Activated T-helper 1 cell treated with anti-CD3 and anti-CD28 coated beads, Interleukin-12 subunit alpha, Interleukin-12 subunit beta, Interleukin-2, Interleukin-4 antibody, amounts not matched to agents 30 ng/mL and 10 ng/mL and 1 ng/mL, durations not matched to agents 14 hours and 24 hours and 36 hours (primary cell): Measurements from ENCODE around the gene ZNF205. TPM values are rescaled to one million over a fixed set of nuclear protein-coding genes. Genes with fewer than 3 reads are reported as not detected.
A peak's percentile ranks its signal among the peaks of the same experiment; 100 is the strongest.

ENCODE experiments used
- DNase-seq: peaks from one replicate; pipeline ENCODE4 v3.0.0; 2021; ENCODE audit warnings: low spot score
- H3K27ac Mint-ChIP-seq: one replicate; pipeline ENCODE4 v1.8.0; 2021; ENCODE audit warnings: mild to moderate bottlenecking, mixed read lengths
- H3K27me3 Mint-ChIP-seq: one replicate; pipeline ENCODE4 v1.8.0; 2022; ENCODE audit warnings: mild to moderate bottlenecking, moderate library complexity, mixed read lengths; ENCODE audit not compliant: insufficient read depth
- H3K36me3 Mint-ChIP-seq: one replicate; pipeline ENCODE4 v1.8.0; 2021; ENCODE audit warnings: low read depth, mixed read lengths
- H3K4me1 Mint-ChIP-seq: one replicate; pipeline ENCODE4 v1.8.0; 2021; ENCODE audit warnings: low read depth, mixed read lengths
- H3K4me3 Mint-ChIP-seq: one replicate; pipeline ENCODE4 v1.8.0; 2021; ENCODE audit warnings: mild to moderate bottlenecking, moderate library complexity, mixed read lengths
- H3K9me3 Mint-ChIP-seq: one replicate; pipeline ENCODE4 v1.8.0; 2021; ENCODE audit warnings: mixed read lengths
- intact Hi-C: fragments of 100-400 bp; cut with micrococcal nuclease; formaldehyde crosslinking; loops from one replicate; pipeline ENCODE4 v1.15.1; 2024
- total RNA-seq: library from RNA; stranded (reverse); gene quantifications from 2 replicates; pipeline ENCODE4 v1.2.3, GENCODE V29; 2022

Gene ZNF205
- total RNA-seq, 1 donor from 2014 or later = 0.39 TPM

DNA sequence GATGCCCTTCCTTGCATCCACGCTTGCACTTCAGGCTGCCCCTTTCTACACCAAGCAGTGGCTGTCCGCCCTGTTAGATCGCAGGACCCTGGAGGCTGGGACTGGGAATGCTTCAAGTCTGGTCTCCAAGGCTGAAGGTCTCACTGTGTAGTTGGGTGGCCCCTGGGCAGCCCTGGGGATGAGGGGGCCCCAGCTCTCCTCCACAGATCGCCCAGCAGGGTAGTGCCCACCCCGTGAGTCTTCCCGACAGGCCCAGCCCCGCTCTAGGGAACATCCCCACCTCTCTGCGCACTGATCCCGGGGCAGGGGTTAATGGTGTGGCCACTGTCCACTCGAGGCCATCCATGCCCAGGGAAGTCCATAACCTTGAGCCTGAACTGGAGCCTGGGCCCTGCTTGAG lies 32.8 kb downstream of the ZNF205 start:
- Mint-ChIP-seq H3K27me3 (peaks cover 3% of the 10 kb centered on the region), H3K4me3 (no peak overlapping the region), H3K4me1 (peaks cover 4% of the 10 kb centered on the region), H3K27ac (no peak overlapping the region), H3K9me3 (no peaks in the 10 kb centered on the region), H3K36me3 (peaks cover 6% of the 10 kb centered on the region)
- intact Hi-C loops = no loop called here
- DNase-seq = no peak

- no peak for DNase-seq
- H3K9me3 Mint-ChIP-seq = no peaks in the 10 kb centered on the region
- peaks cover 3% of the 10 kb centered on the region for H3K27me3 Mint-ChIP-seq
- H3K36me3 Mint-ChIP-seq = peaks cover 6% of the 10 kb centered on the region
- no peak overlapping the region for H3K27ac Mint-ChIP-seq
- H3K4me3 Mint-ChIP-seq = no peak overlapping the region
- peaks cover 8% of the 10 kb centered on the region for H3K4me1 Mint-ChIP-seq
- intact Hi-C loops = no loop called here
Measured at GRCh38 chr16:3145660-3146059, 33.3 kb downstream of the ZNF205 start.

DNA sequence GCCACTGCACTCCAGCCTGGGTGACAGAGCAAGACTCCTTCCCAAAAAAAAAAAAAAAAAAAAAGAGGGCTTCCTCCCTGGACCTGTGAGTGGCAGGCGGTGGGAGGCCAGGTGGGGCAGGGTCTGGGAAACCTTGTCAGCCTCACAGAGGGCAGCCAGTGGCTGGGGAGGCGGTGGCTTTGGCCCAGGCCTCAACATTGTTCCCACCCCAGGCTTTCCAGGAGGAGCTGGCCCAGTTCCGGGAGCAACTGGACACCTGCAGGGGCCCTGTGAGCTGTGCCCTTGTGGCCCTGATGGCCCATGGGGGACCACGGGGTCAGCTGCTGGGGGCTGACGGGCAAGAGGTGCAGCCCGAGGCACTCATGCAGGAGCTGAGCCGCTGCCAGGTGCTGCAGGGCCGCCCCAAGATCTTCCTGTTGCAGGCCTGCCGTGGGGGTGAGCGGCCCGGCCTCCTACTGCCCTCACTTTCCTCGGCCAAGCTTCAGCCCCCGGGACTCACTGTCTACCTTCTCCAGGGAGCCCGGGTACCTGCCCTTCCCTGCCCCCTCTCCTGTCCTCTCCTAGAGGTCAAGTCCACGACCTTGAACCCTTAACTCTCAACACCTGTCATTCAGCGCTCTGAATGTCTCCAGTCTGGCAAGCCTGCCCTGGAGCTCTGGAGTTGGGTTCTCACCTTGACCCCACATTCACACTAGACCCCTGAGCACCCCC lies 34.8 kb downstream of the ZNF205 start:
- H3K27ac Mint-ChIP-seq = no peak overlapping the region
- DNase-seq = no peak
- H3K27me3 Mint-ChIP-seq = peaks cover 3% of the 10 kb centered on the region
- H3K4me3 Mint-ChIP-seq = no peak overlapping the region
- H3K36me3 Mint-ChIP-seq = peaks cover 5% of the 10 kb centered on the region
- intact Hi-C loops = no loop called here
- H3K9me3 Mint-ChIP-seq = no peaks in the 10 kb centered on the region
- H3K4me1 Mint-ChIP-seq = peaks cover 17% of the 10 kb centered on the region

DNA sequence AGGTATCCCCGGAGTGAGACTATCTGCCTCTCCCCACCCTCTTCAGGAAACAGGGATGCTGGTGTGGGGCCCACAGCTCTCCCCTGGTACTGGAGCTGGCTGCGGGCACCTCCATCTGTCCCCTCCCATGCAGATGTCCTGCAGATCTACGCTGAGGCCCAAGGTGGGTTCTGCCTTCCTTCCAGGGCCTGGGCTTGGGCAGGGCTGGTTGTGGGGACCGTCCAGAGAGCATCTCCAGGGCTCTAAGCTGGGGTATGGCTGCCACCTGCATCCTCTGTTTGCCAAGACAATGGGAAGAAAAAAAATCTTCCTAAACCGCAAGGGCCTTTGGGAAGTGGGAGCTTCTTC lies 35.3 kb downstream of the ZNF205 start:
- no peak overlapping the region for H3K4me3 Mint-ChIP-seq
- H3K9me3 Mint-ChIP-seq = no peaks in the 10 kb centered on the region
- no peaks in the 10 kb centered on the region for H3K36me3 Mint-ChIP-seq
- DNase-seq = no peak
- H3K4me1 Mint-ChIP-seq = peaks cover 22% of the 10 kb centered on the region
- H3K27ac Mint-ChIP-seq = no peak overlapping the region
- intact Hi-C loops = no loop called here
- H3K27me3 Mint-ChIP-seq = peaks cover 9% of the 10 kb centered on the region

GRCh38 chr16:3148256-3149192 lies 36.1 kb downstream of the ZNF205 start:
- H3K36me3 Mint-ChIP-seq = no peaks in the 10 kb centered on the region
- peak overlapping the region; percentile 50 for H3K27ac Mint-ChIP-seq
- intact Hi-C loops = no loop called here
- DNase-seq = no peak
- H3K9me3 Mint-ChIP-seq = no peaks in the 10 kb centered on the region
- peaks cover 25% of the 10 kb centered on the region for H3K4me1 Mint-ChIP-seq
- H3K27me3 Mint-ChIP-seq = peaks cover 10% of the 10 kb centered on the region
- H3K4me3 Mint-ChIP-seq = peak overlapping the region; percentile 84

DNA sequence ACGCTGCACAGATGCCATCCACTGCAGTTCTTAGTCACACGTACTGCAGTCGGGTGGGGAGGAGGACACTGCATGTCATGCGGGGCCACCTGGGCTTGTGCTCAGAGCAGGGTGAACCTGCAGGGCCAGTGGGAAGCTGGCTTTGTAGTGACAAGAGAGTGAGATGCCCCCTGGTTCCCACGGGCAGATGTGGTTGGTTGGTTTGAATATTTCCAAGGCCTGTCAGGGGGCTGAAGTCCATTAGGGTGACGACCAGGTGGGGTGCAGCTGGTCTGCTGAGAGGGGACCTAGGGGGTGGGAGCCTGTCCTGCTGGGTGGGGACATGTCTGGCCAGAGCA lies 36.8 kb downstream of the ZNF205 start:
- no peak for DNase-seq
- Mint-ChIP-seq H3K36me3 (no peaks in the 10 kb centered on the region), H3K4me3 (peak overlapping the region; percentile 84), H3K27ac (peak overlapping the region; percentile 50), H3K27me3 (peaks cover 10% of the 10 kb centered on the region), H3K4me1 (peaks cover 25% of the 10 kb centered on the region), H3K9me3 (peaks cover under 1% of the 10 kb centered on the region)
- intact Hi-C loops = no loop called here

GRCh38 chr16:3149630-3150345 lies 37.4 kb downstream of the ZNF205 start:
- Mint-ChIP-seq H3K27me3 (peaks cover 10% of the 10 kb centered on the region), H3K4me3 (peak overlapping the region; percentile 84), H3K4me1 (peaks cover 25% of the 10 kb centered on the region), H3K9me3 (peaks cover 3% of the 10 kb centered on the region), H3K27ac (peak overlapping the region; percentile 81), H3K36me3 (no peaks in the 10 kb centered on the region)
- DNase-seq = peak; percentile 31
- intact Hi-C loops = loop anchor here (1.0 kb wide), 4 partner anchors 9 to 308 kb away; no protein-coding TSS in a partner anchor

- Mint-ChIP-seq H3K27me3 (peaks cover 10% of the 10 kb centered on the region), H3K4me1 (peaks cover 33% of the 10 kb centered on the region), H3K9me3 (peaks cover 3% of the 10 kb centered on the region), H3K27ac (peak overlapping the region; percentile 93), H3K4me3 (peak overlapping the region; percentile 85), H3K36me3 (no peaks in the 10 kb centered on the region)
- DNase-seq = peak; percentile 98
- intact Hi-C loops = loop anchor here (1.0 kb wide), 4 partner anchors 8 to 307 kb away; no protein-coding TSS in a partner anchor
Measured at GRCh38 chr16:3150346-3151218, 38.2 kb downstream of the ZNF205 start.

DNA sequence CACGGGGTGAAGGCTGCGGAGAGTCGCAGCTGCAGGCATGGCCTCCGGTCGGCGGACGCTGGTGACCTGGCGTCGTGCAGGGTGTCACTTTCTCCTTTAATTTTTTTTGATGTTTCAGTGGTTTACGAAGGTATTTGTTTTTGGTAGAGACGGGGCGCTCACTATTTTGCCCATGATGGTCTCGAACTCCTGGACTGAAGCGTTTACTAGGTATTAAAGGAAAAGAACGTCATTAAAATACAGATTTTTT lies 39.6 kb downstream of the ZNF205 start:
- intact Hi-C loops = loop anchor here (1.0 to 2.0 kb wide), 2 partner anchors 31 to 131 kb away; partner anchors contain the start of gene ZNF263
- DNase-seq = no peak
- no peaks in the 10 kb centered on the region for H3K36me3 Mint-ChIP-seq
- peaks cover 6% of the 10 kb centered on the region for H3K27me3 Mint-ChIP-seq
- peak overlapping the region; percentile 82 for H3K4me3 Mint-ChIP-seq
- H3K27ac Mint-ChIP-seq = peak overlapping the region; percentile 93
- peaks cover 34% of the 10 kb centered on the region for H3K4me1 Mint-ChIP-seq
- peaks cover 3% of the 10 kb centered on the region for H3K9me3 Mint-ChIP-seq

GRCh38 chr16:3152277-3152990 lies 40.0 kb downstream of the ZNF205 start:
- Mint-ChIP-seq H3K9me3 (peaks cover 3% of the 10 kb centered on the region), H3K36me3 (no peaks in the 10 kb centered on the region), H3K27ac (peak overlapping the region; percentile 93), H3K4me1 (peaks cover 39% of the 10 kb centered on the region), H3K27me3 (peaks cover 8% of the 10 kb centered on the region), H3K4me3 (peak overlapping the region; percentile 82)
- peak; percentile 77 for DNase-seq
- intact Hi-C loops = loop anchor here (1.0 to 2.0 kb wide), 2 partner anchors 30 to 131 kb away; partner anchors contain the start of gene ZNF263

- intact Hi-C loops = loop anchor here (1.0 to 2.0 kb wide), 2 partner anchors 30 to 130 kb away; partner anchors contain the start of gene ZNF263
- Mint-ChIP-seq H3K4me3 (peak overlapping the region; percentile 82), H3K27me3 (peaks cover 14% of the 10 kb centered on the region), H3K4me1 (peaks cover 44% of the 10 kb centered on the region), H3K27ac (peak overlapping the region; percentile 93), H3K36me3 (no peaks in the 10 kb centered on the region), H3K9me3 (peaks cover 3% of the 10 kb centered on the region)
- DNase-seq = no peak
Measured at GRCh38 chr16:3152991-3153368, 40.6 kb downstream of the ZNF205 start.
